MM.1S (cell line): Measurements from ENCODE around the gene OR2A14.

Experiments
- EZH2 ChIP-seq: fragments of 300-600 bp; sonication (generic); optimal IDR thresholded peaks from 2 replicates; pipeline ENCODE3; 2017; ENCODE audit warnings: low read depth, mild to moderate bottlenecking, antibody characterized with exemption, low read length, mixed read lengths
- EZH2phosphoT487 ChIP-seq: fragments of 300-600 bp; sonication (generic); IDR thresholded peaks from 2 replicates; pipeline ENCODE4 v1.6.1; 2018; ENCODE audit warnings: antibody characterized with exemption, low read length
- TF ChIP-seq, protein P1 (sequence below): fragments of 300-600 bp; sonication (generic); IDR thresholded peaks from 2 replicates; pipeline ENCODE4 v1.5.1; 2016; ENCODE audit warnings: antibody characterized with exemption, low read length, mixed read lengths

DNA sequence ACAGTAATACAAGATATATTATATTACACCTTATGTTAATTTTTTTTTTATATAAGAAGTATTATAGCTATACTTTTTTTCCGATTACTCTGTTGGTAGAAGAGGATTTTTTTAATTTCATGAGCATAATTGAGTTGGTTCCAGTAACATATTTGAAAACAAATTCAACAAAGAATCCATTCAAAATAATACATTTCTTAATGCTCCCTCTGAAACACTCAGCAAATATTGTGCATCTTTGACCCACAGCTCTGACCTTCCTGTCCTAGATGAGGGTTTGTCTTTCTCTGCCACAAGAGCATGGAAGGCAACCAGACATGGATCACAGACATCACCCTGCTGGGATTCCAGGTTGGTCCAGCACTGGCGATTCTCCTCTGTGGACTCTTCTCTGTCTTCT, 13.7 kb upstream of the OR2A14 start, which contains the start of gene OR2A2:
- TF ChIP-seq, protein P1, sequence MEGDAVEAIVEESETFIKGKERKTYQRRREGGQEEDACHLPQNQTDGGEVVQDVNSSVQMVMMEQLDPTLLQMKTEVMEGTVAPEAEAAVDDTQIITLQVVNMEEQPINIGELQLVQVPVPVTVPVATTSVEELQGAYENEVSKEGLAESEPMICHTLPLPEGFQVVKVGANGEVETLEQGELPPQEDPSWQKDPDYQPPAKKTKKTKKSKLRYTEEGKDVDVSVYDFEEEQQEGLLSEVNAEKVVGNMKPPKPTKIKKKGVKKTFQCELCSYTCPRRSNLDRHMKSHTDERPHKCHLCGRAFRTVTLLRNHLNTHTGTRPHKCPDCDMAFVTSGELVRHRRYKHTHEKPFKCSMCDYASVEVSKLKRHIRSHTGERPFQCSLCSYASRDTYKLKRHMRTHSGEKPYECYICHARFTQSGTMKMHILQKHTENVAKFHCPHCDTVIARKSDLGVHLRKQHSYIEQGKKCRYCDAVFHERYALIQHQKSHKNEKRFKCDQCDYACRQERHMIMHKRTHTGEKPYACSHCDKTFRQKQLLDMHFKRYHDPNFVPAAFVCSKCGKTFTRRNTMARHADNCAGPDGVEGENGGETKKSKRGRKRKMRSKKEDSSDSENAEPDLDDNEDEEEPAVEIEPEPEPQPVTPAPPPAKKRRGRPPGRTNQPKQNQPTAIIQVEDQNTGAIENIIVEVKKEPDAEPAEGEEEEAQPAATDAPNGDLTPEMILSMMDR, result no peak
- no peak for TF ChIP-seq EZH2
- TF ChIP-seq EZH2phosphoT487, result no peak
